NCI-H345 (cell line): ENCODE results near the gene ATP11A.

Experiments
- DNase-seq: peaks from one replicate; lab custom pipeline; 2025; lab: John Stamatoyannopoulos, UW

Gene ATP11A

DNA sequence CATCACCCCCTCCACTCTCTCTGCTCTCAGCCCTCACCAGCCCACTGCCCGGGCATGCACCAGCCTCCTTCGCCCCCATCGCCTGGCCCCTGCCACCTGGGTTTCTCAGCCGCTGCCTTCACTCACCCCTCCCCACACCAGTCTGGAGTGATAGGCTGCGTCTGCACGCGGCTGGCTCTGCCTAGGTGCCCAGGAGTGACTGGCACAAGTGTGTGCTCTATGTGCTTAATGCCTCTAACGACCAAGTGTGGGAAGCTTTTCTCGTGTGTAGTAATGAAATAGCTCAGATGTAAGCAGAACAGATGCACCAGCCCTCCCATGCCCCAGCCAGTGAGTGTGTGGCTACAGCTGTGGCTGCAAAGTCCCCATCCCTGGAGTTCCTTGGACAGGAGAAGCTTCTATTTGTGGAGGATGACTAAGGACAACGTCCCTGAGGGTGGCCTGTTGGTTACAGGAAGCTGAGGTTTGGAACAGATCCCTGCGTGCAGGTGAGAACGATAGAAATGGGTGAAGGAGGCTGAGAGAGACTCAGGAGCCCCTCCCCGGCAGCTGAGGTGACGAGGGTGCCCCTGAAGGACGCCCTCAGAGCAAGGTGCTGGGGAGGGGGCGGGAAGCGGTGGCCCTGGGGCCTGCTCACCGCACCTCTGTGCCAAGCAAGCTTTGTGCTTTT is 35.6 kb downstream of the ATP11A start:
- DNase-seq: peak; percentile 78

DNA sequence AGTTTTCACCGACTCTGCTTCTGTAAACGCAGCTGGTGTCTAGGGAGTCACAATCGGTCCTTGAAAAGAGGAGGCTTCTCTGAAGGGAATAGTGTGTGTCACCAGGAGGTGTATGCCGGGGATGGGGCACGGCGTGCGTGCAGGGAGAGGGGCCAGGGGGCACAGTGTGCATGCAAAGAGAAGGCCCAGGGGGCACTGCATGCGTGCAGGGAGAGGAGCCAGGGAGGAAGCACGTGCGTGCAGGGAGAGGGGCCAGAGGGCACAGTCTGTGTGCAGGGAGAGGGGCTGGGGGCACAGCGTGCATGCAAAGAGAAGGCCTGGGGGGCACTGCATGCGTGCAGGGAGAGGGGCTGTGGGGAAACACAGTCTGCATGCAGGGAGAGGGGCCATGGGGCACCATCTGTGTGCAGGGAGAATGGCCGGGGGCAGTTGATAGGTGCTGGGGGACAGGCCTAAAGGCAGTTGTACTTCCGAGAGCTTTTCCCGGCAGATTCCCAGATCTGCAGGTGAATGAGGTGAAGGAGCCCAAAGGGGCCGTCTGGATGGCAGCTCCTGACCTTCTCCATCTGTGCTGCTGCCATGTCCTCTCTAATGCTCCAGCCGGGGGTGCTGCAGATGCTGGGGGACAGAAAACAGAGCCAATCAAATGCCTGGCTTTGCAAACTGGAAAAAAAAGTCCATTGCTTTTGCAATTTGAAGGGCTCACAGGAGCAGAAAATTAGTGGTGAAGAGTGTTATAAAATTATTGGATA is 36.4 kb downstream of the ATP11A start:
- DNase-seq: peak; percentile 90

DNA sequence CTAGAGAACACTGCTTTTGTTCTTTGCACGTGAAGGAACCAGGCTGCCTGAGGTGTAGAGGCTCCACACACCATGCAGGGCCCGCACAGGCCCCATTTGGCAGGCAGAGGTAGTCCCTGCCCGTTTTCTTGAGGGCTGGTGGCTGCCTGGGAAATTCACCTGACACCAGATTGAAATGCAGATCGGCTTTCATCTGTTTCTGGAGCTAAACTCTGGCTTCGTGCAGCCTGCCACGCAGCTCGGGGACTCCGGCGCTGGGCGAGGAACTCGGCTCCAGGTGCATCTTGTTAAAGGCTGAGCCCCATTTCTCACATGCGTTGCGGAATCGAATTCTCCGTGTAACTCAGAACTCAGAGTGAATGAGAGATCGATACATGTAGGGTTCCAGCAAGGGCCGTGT is 37.7 kb downstream of the ATP11A start:
- no peak for DNase-seq

DNA sequence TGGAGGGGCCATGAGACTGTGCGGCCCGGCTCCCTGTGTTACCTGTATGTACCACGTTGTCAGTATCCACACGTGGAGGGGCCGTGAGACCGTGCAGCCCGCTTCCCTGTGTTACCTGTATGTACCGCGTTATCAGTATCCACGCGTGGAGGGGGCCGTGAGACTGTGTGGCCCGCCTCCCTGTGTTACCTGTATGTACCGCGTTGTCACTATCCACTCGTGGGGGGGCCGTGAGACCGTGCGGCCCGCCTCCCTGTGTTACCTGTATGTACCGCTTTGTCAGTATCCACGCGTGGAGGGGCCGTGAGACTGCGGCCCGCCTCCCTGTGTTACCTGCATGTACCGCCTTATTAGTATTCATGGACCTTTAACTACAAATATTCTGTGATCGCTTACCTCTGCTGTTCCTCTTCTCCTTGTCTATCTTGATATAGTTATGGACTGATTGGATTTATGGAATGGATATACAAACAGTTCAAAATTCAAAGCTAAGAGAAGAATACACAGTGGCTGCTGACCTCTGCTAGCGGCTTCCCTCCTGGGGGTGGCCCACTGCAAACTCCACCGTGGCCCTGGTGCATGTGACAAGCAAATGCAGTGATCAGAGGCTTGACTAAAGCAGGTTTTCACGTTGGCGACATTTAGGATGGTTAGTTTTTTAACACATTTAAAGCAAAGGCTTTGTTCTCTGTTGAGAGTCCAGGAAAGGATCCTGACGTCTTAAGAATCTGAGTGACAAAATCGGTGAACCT is 38.7 kb downstream of the ATP11A start:
- DNase-seq: no peak

DNA sequence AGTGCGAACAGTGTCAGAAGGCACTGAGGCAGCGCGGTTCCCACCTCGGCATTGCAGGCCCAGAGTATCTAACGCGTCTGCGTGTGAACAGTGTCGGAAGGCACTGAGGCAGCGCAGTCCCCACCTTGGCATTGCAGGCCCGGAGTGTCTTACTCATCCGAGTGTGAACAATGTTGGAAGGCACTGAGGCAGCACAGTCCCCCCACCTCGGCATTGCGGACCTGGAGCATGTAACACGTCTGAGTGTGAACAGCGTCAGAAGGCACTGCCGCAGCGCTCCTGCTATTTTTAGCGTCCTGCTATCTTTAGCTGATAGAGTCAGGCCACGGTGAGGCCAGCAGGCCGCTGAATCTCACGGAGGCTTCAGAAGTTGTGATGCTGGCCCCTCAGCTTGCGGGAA is 39.6 kb downstream of the ATP11A start:
- no peak for DNase-seq

DNA sequence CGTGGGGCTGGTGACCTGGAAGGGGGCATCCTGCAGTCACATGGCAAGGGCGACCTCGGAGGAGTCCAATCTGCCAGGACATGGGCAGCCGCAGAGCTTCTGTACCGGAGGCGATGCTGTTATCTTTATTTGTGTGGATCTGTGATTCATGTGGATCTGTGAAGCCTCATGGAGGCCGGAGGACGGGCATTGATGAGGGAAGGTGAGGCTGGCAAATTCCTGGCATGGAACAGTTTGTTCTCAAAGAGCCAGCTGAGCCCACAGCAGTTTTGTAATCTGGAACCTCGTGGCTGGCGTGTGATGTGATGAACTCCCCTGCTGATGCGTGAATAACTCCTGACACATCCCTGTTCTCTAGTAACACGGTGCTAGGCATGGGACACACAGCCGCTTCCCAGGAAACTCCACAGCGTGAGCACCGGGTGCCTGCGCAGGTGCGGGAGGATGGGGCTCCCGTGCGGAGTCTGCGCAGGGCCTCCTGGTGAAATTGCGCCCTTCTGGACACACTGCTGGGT is 40.4 kb downstream of the ATP11A start:
- DNase-seq: no peak

DNA sequence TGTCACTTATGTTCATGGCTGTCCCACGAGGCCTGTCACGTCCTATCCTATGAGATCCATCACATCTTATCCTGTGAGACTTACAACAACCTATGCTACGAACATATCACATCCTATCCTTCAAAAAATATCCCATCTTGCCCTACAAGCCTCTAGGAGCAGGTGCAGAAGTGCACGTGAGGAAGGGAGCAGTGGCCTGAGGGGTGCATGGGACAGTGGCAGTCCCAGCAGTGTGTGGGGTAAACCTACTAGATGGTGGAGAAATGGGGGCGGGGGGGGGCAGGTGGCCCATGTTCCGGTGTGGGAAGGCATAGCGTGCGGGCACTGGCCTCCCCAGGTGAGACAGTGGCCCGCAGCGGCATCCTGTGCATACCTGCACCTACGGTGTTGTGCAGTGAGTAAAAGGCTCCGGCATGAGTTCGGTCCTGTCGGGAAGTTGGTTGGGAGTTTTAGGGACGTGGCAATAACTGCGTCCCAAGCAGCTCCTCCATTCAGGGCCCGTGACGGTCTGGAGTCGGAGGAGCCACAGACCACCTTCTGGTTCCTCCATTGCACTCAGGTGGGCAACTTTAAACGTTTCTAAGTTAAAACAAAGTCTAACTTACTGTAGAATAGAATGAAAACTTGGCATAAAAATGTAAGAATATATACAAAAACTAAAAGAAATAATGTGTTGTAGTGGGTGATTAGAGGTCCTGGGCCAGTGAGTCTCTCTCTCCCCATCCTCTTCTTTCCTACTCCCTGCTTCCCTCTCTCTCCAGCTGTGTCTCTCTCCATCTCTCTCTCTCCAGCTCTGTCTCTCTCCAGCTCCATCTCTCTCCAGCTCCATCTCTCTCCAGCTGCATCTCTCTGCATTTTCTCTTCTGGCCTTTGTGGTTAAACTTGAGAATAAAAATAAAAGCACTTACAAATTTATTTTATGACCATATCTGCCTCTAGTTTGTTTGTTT is 42.1 kb downstream of the ATP11A start:
- no peak for DNase-seq

DNA sequence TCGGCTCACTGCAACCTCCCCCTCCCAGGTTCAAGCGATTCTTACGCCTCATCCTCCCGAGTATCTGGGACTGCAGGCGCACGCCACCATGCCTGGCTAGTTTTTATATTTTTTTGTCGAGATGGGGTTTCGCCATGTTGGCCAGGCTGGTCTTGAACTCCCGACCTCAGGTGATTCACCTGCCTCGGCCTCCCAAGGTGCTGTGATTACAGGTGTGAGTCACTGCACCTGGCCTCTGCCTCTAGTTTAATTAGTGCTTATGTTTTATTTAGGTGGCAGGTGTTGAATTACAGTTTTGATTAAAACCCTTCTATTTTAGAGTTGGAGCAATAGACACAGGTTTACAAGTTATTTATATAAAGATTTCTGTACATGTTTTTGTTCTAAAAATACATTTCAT is 42.8 kb downstream of the ATP11A start:
- DNase-seq: peak; percentile 49

DNA sequence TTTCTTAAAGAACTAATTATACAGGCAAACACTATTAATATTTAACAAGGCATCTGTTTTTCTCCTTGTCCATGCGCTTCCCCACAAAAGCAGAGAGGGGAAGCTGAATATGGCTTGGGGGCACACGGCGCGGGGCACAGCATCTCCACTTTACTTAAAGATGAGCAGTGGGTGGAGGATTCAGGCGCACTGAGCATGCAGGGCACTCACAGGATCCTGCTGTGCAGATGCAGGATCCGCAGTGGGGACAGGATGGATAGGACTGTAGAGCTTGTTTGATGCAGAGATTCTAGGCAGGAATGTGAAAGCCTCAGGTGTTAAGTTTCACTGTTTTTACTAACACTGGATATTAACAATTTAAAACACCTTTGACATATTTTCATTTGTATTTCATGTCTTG is 43.3 kb downstream of the ATP11A start:
- peak; percentile 89 for DNase-seq

DNA sequence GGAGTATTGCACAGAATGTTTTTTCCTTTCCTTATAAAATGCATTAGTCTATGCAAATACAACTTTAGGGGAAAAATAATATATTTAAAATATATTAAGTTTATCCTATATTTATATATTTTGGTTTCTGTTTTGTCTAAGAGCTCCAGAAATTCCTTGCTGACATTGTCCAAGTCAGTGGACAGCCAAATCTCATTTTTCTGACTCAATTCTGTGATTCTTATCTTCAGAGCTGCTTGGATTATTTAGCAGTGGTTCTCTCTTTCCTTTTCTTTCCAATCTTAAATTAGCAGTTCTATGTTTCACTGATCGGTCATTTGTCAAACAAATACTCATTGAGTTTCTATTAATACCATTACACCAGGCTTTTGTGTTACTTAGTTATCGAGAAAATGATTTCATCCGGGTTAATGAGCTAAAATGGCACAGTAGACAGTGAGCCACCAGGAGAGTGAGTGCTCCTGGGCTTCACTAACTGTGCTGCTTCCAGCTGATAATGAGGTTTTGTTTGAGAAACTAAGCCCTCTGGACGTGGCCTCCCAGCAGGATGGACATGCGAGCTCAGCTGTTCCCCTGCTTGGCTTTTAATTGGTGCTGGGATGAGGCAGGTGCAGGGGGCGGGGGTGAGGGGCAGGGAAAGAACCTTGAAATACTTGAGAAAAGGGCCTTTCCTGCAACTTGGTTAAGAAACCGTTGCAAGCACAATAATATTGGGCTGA is 44.0 kb downstream of the ATP11A start:
- peak; percentile 80 for DNase-seq

DNA sequence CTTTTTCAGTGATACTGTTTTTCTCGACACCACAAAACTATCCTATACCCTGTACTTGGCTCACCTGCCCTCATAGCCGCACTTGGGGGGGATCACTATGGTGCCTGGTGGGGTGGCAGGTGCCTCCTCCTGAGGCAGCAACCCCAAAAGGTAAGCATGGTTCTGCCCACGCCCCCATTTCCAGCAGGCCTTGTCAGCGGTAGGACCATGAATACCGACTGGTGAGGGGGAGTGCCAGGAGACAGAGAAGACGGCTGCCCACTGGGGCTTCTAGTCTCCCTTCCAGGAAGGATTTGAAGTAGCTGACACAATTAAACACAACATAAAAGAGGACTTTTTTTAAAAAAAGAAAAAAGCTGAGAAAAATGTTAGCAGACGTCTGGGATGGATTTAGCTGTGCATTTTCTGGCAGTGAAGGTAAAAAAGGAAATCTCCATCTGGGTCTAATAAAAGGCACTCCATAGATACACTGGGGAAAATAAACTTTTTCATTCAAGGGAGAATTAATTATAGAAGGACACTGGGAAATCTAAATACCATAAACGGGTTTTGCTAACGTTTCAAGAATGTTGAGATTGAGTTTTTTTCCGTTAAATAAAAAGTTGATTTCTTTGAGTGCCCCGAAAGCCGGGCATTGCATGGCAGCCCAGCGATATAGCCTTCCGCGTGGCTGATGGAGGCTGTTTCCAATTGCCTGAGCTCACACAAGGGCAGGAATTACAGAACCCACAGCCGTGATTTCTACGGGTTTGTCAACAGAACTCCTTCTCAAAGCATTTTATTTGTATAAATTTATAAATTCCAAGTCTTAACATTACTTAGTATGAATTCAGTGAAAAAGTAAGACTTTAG is 45.1 kb downstream of the ATP11A start:
- DNase-seq: no peak

DNA sequence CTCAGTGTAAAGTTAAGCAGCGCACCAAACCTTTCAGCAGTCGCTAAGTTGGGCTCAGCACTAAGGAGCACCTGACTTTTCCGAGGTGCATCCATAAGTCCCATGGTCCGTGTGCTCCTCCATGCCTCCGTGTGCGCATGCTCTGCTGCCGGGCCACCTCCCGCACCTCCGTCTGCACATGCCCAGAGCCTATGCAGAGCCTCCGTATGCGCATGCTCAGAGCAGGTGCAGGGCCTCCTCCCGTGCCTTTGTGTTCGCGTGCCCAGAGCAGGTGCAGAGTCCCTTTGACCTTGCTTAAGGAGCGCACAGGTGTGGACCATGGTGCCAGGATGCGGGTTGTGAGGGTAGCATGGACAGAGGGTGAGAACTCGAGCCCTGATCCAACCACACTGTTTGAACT is 46.0 kb downstream of the ATP11A start:
- peak; percentile 73 for DNase-seq

DNA sequence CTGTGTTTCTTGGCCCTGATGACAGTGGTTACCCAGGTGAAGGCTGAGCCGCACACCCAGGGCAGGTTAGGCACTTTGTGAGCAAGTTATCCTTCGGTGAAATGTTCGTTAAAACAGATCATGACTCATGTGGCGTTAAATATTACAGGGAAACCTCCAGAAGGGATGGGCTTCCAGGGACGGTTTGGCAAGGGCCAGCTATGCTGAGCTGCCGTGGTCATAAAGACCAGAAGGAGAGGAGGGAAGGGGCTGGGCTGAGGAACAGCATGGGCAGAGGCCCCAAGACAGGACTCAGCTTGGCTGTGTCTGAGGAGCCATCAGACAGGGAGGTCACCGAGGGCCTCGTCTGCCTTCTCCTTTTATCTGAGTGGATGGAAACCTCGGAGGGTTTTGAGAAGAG is 47.5 kb downstream of the ATP11A start:
- no peak for DNase-seq

DNA sequence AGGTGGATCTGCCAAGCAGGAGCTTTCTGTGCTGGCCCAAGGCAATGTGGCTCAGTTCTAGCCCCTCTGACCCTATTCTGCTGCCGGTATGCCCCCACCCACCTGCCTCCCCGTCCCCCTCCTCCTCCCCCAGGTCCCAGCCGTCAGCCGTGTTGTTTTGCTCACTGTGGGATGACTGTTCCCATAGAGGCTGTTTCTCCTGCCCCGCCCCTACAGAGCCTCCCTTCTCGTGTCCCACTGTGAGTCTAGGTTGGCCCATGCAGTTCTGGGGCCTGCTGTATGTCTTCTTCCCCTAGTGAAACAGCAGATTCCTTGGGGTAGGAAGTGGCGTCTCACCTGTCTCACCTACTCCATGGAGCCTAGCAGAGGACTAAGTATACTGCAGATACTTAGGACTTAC is 48.8 kb downstream of the ATP11A start:
- DNase-seq: no peak

DNA sequence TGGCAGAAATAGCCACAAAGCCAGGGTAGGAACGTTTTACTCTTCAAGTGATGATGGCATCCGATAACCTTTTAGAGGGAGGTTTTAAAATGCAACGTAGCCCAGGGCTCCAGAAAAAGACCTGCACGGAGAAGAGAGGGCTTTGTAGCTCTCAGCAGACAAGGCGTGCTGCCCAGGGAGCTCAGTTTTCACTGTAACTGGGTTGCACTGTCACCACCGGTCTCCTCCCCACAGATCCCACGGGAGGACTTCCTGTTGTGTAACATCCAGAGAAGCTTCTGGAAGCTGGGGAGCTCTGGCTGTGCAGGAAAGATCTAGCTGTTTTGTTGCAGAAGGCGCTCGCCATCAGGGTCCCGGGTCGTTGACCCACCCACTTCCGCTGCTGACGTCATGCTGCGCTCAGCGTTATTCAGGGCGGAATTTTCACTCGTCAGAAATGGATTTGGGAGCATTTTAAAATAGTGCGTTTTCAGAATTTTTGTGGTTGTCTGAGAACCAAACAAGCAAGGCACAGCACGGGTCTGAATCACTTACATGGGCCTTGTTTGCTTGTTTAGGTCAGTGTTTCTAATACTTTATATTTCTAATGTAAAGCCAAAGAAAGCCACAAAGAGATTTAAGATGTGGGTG is 50.8 kb downstream of the ATP11A start:
- no peak for DNase-seq

DNA sequence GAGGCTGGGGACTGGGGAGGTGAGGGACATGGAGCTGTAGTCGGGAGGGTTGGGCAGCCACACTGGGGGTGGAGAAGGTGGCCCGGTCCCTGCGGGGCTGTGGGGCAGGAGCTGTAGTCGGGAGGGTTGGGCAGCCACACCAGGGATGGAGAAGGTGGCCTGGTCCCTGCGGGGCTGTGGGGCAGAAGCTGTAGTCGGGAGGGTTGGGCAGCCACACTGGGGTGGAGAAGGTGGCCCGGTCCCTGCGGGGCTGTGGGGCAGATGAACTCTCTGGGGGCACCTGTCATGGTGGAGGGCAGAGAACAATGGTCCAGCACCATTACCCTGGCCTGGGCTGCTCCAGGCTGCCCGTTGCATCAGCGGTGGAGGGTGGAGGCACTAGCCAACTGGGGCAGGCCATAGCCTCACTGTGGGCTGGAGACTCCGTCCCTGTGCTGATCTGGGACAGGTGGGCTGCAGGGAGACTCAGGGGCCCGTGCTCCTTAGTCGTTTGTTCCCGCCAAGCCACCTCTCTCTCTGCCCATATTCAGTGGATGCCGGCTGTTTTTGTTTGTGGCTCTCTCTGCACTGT is 51.4 kb downstream of the ATP11A start:
- no peak for DNase-seq

DNA sequence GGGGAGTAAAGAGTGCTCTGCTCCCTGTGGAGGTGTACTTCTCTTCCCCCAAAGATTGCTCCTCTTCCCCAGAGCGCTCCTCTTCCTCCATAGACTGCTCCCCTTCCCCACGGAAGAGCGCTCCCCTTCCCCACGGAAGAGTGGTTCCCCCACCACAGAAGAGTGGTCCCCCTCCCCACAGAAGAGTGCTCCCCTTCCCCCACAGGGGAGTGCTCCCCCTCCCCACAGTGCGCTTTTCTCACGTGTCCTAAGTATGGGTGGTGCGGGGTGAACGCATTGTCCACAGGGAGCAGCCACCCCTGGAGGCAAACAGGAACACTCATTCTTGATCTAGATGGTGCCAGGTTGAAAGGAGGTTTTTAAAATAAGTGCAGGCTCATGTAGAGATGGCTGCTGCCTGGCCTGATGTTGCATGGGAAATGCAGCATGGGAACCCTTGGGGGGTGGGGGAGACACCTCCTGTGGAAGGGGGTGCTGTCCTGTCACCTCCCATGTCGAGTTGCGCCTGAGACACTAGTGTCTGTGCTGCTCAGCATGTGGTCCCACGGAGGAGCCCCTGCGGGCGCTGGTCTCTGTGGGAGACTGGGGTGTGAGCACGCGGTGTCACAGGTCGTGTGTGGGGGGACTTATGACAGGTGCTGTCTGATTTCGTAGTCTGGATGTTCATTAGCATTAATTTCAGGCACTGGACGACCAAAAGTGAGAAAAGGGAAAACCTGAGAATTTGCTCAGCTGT is 52.2 kb downstream of the ATP11A start:
- no peak for DNase-seq

DNA sequence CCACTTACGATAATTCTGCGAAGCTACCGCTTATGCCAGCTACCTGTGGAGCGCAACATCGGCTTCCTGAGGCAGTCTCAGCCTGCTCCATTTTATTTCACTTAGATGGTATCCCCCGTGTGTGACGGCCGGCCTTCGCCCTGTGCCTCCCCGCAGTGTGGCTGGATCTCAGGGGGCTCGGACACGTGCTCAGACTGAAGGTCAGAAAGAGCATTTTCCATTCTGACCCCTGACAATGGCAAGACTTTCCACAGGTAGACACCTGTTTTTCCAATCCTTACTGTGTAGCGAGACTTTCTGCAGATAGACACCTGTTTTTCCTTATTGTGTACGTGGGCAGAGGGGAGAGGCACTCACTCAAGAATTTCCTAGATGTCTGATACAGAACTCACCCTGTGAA is 52.7 kb downstream of the ATP11A start:
- DNase-seq: no peak
